Skeletal muscle tissue (tissue), 4 donors: ENCODE data around the gene RBM20. TPM values are rescaled to one million over a fixed set of nuclear protein-coding genes. Genes with fewer than 3 reads are reported as not detected.

Experiments used
- H3K27ac ChIP-seq: one replicate; pipeline ENCODE4 v1.7.0; 2013; ENCODE audit warnings: mild to moderate bottlenecking, low read depth, low read length, inconsistent platforms
- H3K27me3 ChIP-seq, 3 donors: one replicate each; pipeline ENCODE4 v1.7.0; 2013; ENCODE audit warnings: low read length in 3 of 3; ENCODE audit not compliant: control insufficient read depth in 3 of 3, insufficient read depth in 3 of 3
- H3K36me3 ChIP-seq, 3 donors: one replicate each; pipeline ENCODE4 v1.7.0; 2013; ENCODE audit warnings: low read length in 3 of 3; ENCODE audit not compliant: control insufficient read depth in 3 of 3, insufficient read depth in 3 of 3
- H3K4me1 ChIP-seq, 3 donors: one replicate each; pipeline ENCODE4 v1.7.0; 2013; ENCODE audit warnings: low read length in 3 of 3, mild to moderate bottlenecking in 3 of 3; ENCODE audit not compliant: control insufficient read depth in 3 of 3, insufficient read depth in 3 of 3
- H3K4me3 ChIP-seq, 3 donors: one replicate each; pipeline ENCODE4 v1.7.0; 2013; ENCODE audit warnings: low read length in 3 of 3
- H3K9ac ChIP-seq, 3 donors: one replicate each; pipeline ENCODE4 v1.7.0; 2013; ENCODE audit warnings: low read length in 3 of 3, mild to moderate bottlenecking in 3 of 3, moderate library complexity in 2 of 3, low read depth in 1 of 3
- H3K9me3 ChIP-seq, 3 donors: one replicate each; pipeline ENCODE4 v1.7.0; 2013; ENCODE audit warnings: low read length in 3 of 3; ENCODE audit not compliant: control insufficient read depth in 3 of 3
- total RNA-seq: library from RNA; depleted of rRNA; stranded (reverse); fragments of >200 nt; gene quantifications from one replicate; pipeline ENCODE4 v1.2.3, GENCODE V29; 2014
- donor health status: Osteomylitis.

Gene RBM20
- total RNA-seq, 1 donor from 2014 or later: 6.3 TPM

DNA sequence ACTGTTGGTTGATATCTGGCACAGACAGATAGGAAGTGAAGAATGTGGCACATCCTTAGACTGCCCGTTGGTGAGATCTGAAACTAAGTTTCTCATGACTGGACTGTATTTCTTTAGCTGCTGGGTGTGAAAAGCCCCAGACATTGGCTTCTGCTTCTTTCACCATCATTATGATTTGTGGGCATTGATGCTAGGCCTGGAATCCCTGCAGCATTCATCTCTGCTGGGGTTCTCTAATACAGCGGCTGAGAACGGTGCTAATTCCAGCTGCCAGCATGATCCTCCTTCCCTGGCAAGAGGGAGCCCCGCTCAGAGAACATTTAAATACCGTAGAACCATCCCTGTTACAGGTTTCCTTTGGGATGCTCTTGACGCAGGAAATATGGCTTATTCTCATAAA, 26.2 kb downstream of the RBM20 start:
- H3K27ac ChIP-seq: peak overlapping the region; percentile 99
- peaks cover 28 to 37% (median 34%) of the 10 kb centered on the region in 3 donors for H3K4me1 ChIP-seq
- H3K36me3 ChIP-seq: no peaks in the 10 kb centered on the region
- no peak overlapping the region for H3K4me3 ChIP-seq
- H3K27me3 ChIP-seq: no peaks in the 10 kb centered on the region
- H3K9me3 ChIP-seq: no peaks in the 10 kb centered on the region
- H3K9ac ChIP-seq: no peak overlapping the region

DNA sequence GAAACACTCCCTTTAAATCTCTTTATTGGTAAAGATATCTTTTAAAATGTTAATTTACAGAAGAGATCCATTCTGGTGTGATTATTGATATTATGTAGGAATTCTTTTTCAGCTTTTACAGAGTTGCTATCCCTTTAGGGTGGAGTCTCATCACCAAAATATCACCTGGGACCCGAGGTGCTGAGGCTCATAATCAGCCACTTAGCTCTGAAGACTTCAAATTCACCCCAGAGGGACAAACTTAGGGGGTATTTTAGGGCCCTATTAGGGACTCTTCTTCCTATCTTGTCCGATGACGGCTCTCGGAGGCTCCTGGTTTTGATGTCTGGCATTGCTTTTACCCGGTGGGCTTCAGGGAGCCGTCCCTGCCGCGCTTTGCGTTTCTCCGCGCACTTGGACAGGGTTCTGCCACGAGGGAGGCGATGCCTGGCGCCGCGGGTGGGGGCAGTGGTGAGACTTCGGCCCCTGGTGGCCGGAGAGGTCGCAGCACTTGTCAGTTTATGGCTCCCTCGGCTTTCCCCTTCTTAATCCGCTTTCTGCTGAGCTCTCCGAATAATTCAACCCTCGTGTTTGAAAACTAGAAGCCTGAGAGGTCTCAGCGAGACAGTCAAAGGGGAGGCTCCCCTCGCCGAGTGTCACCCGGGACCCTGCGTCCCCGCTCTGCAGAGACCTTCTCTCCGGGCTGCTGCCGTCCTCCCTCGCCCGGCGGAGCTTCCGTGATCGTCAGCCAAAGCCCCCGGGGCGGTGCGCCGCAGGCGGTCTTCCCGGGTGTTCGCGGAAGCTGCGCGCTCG, 27.8 kb downstream of the RBM20 start:
- no peaks in the 10 kb centered on the region for H3K36me3 ChIP-seq
- H3K27ac ChIP-seq: peak overlapping the region; percentile 83
- H3K27me3 ChIP-seq: no peaks in the 10 kb centered on the region
- H3K4me3 ChIP-seq: peak overlapping the region; percentile 75 to 87 (median 85)
- H3K9me3 ChIP-seq: no peaks in the 10 kb centered on the region
- H3K9ac ChIP-seq: peak overlapping the region; percentile 90 to 95 (median 90)
- H3K4me1 ChIP-seq: peaks cover 26 to 29% (median 28%) of the 10 kb centered on the region in 3 donors

GRCh38 chr10:110672580-110672919, 28.4 kb downstream of the RBM20 start:
- Histone ChIP-seq H3K9me3 (no peaks in the 10 kb centered on the region), H3K4me3 (peak overlapping the region; percentile 75 to 87 (median 85)), H3K27ac (peak overlapping the region; percentile 83), H3K27me3 (no peaks in the 10 kb centered on the region), H3K36me3 (no peaks in the 10 kb centered on the region), H3K4me1 (peaks cover 21 to 23% (median 23%) of the 10 kb centered on the region in 3 donors), H3K9ac (peak overlapping the region; percentile 90 to 95 (median 90))

DNA sequence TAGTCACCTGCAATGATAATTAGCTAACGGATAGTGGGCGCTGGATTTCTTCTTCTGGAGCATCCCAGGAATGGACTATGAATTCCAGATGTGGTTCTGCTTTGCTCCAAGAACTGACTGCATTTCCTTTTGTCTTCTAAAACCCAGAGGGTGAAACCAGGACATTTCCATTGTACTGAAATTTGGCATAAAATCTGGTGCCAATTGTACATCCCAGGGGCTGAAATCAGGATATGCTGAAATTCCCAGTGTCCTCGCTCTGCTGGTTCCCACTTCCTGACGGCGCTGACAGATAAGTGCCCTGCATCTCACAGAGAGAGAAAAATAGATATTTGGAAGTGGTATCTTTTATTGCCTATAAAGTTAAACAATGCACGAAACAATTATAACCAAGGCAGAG, 31.9 kb downstream of the RBM20 start:
- H3K9ac ChIP-seq: no peak overlapping the region
- no peak overlapping the region for H3K4me3 ChIP-seq
- H3K27ac ChIP-seq: no peak overlapping the region
- H3K36me3 ChIP-seq: no peaks in the 10 kb centered on the region
- H3K4me1 ChIP-seq: peaks cover 23 to 25% (median 24%) of the 10 kb centered on the region in 3 donors
- no peaks in the 10 kb centered on the region for H3K9me3 ChIP-seq
- H3K27me3 ChIP-seq: no peaks in the 10 kb centered on the region

- H3K4me1 ChIP-seq: peaks cover 21 to 30% (median 28%) of the 10 kb centered on the region in 3 donors
- peak overlapping the region in 2 of 3 donors; percentile 45 to 48 for H3K4me3 ChIP-seq
- no peaks in the 10 kb centered on the region for H3K9me3 ChIP-seq
- H3K27ac ChIP-seq: peak overlapping the region; percentile 69
- H3K9ac ChIP-seq: peak overlapping the region in 2 of 3 donors; percentile 64 to 72
- H3K36me3 ChIP-seq: no peaks in the 10 kb centered on the region
- H3K27me3 ChIP-seq: no peaks in the 10 kb centered on the region
Measured at GRCh38 chr10:110679486-110680272, 35.5 kb downstream of the RBM20 start.

DNA sequence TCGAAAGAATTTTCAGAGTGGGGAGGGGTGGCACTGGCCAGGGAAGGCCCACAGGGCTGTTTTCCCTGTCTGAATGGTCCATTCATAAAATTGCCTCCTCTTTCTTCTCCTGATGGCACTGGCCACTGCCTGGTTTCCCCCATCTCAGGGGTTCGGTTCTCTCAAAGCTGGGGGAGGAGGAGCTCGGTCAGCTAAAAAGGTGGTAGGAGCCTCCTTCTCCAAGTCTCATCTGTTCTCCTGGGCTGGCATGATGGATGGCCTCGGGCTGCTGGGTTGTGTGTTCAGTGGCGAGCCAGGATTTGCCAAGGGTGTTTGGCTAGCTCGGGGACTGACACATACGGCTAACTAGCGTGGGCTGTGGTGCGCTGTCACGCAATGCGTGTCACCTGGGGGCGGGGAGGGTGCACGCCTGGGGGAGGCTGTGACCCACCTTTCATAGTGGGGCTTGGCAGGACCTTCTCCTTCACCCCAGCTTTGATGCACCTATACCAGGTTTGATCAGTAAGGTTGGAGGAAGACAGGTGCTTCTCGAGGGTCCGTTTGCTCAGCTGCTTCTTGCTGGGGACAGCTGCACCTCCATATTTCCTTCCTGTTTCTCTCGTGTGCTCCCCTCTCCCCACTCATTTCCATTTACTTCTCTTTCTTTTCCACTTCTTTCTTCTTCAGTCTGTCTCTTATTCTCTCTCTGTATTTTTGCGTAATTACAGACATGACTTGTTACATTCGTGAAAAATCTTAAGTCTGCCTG, 36.3 kb downstream of the RBM20 start:
- no peaks in the 10 kb centered on the region for H3K36me3 ChIP-seq
- no peaks in the 10 kb centered on the region for H3K27me3 ChIP-seq
- peak overlapping the region; percentile 69 for H3K27ac ChIP-seq
- peak overlapping the region; percentile 33 to 48 (median 35) for H3K4me3 ChIP-seq
- H3K4me1 ChIP-seq: peaks cover 21 to 35% (median 33%) of the 10 kb centered on the region in 3 donors
- no peaks in the 10 kb centered on the region for H3K9me3 ChIP-seq
- peak overlapping the region; percentile 36 to 64 (median 47) for H3K9ac ChIP-seq

DNA sequence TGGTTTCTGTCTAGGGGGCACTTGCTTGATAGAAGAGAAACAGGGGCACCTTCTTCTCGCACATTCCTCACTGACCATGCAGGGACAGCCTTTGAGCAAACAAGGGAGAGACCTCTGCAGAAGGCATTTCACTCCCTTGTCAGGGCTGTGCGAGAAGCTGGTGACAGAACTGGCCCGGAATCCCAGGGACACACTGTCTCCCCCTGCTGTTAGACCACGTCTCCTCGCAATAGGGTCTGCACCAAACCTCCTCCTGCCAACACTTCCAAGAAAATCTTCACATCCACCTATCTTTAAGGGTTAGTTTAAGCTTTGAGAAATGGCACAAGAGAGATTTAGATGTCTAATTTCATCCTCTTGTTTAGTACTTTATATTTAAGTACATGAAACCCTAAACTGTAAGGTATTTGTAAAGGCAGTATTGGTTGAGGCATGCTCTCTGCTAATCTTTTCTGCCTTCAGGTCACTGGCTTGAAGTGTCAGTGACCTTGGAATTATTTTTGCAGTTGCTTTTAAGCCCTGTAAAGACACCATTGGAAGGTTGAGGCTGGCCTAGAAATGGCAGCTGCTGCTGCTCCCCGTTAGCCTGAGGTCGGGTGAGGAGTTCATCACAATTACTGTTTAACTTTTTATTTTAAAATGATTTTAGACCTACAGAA, 37.0 kb downstream of the RBM20 start:
- H3K4me1 ChIP-seq: peaks cover 21 to 35% (median 33%) of the 10 kb centered on the region in 3 donors

DNA sequence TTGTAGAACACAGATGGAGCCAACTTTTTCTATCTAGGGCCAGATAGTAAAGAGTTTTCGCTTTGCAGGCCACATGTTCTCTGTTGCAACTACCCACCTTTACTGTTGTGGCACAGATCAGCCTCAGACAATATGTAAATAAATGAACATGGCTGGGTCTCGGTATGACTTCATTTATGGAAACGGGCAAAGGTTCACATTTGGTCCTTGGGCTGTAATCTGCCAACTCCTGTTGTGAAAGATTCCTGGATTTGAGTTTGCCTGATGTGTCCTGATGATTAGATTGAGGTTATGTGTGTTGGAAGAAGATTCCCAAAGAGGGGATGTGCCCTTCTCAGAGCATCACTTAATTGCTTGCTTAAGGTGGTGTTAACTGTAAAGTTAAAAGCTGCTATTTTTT, 38.2 kb downstream of the RBM20 start:
- Histone ChIP-seq H3K4me1 (peaks cover 21 to 35% (median 33%) of the 10 kb centered on the region in 3 donors), H3K27me3 (no peaks in the 10 kb centered on the region), H3K9ac (no peak overlapping the region), H3K4me3 (no peak overlapping the region), H3K36me3 (no peaks in the 10 kb centered on the region), H3K9me3 (no peaks in the 10 kb centered on the region), H3K27ac (no peak overlapping the region)

More for the DNA sequence above, 37.0 kb downstream of the RBM20 start:
- H3K27me3 ChIP-seq: no peaks in the 10 kb centered on the region
- peak overlapping the region in 1 of 3 donors; percentile 12 for H3K4me3 ChIP-seq
- no peaks in the 10 kb centered on the region for H3K36me3 ChIP-seq
- peak overlapping the region; percentile 69 for H3K27ac ChIP-seq
- peak overlapping the region in 2 of 3 donors; percentile 33 to 64 for H3K9ac ChIP-seq
- no peaks in the 10 kb centered on the region for H3K9me3 ChIP-seq

GRCh38 chr10:110684800-110685446, 40.8 kb downstream of the RBM20 start:
- peak overlapping the region; percentile 42 to 81 (median 47) for H3K9ac ChIP-seq

More at GRCh38 chr10:110684800-110685446, 40.8 kb downstream of the RBM20 start:
- Histone ChIP-seq H3K36me3 (no peaks in the 10 kb centered on the region), H3K27me3 (no peaks in the 10 kb centered on the region), H3K27ac (peak overlapping the region; percentile 92), H3K9me3 (no peaks in the 10 kb centered on the region), H3K4me1 (peaks cover 14 to 23% (median 23%) of the 10 kb centered on the region in 3 donors), H3K4me3 (peak overlapping the region in 2 of 3 donors; percentile 42 to 68)
